ENCODE results near the gene NPPB.
"Not testable (repeated sequence)": the region's sequence is repeated elsewhere in the genome, so short reads cannot be mapped to it uniquely, and the experiment has no call there.

The NPPB gene

DNA sequence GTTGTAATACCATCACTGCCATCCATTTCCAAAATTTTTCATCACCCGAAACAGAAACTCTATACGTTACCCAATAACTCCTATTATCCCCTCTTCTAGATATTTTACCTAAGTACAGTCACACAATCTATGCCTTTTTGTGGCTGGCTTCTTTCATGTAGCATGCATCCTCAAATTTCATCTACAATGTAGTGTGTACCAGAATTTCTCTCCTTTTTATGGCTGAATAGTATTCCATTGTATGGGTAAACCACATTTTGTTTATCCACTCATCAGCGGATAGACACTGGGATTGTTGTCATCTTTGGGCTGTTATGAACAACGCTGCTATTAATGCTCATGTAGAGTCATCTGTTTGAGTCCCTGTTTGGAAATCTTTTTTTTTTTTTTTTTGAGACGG is 46.2 kb upstream of the NPPB start:
- Histone ChIP-seq H3K27ac (no peak overlapping the region), H3K27me3 (ENCODE audit: control insufficient read depth, insufficient read depth, low read length) (no peaks in the 10 kb centered on the region), H3K79me2 (no peaks in the 10 kb centered on the region), H3K4me3 (ENCODE audit: low read depth, low read length) (no peak overlapping the region), H2AFZ (no peak overlapping the region), H3K4me2 (ENCODE audit: low read length) (no peak overlapping the region), H3K36me3 (ENCODE audit: control insufficient read depth, insufficient read depth, low read length) (no peaks in the 10 kb centered on the region), H3K4me1 (peaks cover 4% of the 10 kb centered on the region), H3K9ac (no peak overlapping the region), H3K9me3 (ENCODE audit: control insufficient read depth, low read length) (no peaks in the 10 kb centered on the region)
- TF ChIP-seq, protein P1, sequence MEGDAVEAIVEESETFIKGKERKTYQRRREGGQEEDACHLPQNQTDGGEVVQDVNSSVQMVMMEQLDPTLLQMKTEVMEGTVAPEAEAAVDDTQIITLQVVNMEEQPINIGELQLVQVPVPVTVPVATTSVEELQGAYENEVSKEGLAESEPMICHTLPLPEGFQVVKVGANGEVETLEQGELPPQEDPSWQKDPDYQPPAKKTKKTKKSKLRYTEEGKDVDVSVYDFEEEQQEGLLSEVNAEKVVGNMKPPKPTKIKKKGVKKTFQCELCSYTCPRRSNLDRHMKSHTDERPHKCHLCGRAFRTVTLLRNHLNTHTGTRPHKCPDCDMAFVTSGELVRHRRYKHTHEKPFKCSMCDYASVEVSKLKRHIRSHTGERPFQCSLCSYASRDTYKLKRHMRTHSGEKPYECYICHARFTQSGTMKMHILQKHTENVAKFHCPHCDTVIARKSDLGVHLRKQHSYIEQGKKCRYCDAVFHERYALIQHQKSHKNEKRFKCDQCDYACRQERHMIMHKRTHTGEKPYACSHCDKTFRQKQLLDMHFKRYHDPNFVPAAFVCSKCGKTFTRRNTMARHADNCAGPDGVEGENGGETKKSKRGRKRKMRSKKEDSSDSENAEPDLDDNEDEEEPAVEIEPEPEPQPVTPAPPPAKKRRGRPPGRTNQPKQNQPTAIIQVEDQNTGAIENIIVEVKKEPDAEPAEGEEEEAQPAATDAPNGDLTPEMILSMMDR (IDR thresholded peaks at IDR 0.05): no peak

DNA sequence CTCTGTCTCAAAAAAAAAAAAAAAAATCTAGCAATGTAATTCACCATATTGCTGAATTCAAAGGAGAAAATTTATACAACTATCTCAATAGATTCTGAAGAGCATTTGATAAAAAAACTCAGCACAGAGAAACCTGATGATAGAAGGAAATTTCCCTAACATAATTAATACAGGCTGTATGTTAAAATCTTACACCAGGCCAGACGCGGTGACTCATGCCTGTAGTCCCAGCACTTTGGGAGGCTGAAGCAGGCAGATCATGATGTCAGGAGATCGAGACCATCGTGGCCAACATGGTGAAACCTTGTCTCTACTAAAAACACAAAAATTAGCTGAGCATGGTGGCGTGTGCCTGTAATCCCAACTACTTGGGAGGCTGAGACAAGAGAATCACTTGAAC is 45.4 kb upstream of the NPPB start:
- not testable (repeated sequence) for H3K9ac ChIP-seq; H3K79me2 ChIP-seq; H3K9me3 ChIP-seq (ENCODE audit: control insufficient read depth, low read length); H3K27ac ChIP-seq; H3K36me3 ChIP-seq (ENCODE audit: control insufficient read depth, insufficient read depth, low read length); H3K27me3 ChIP-seq (ENCODE audit: control insufficient read depth, insufficient read depth, low read length); H3K4me1 ChIP-seq; H3K4me2 ChIP-seq (ENCODE audit: low read length); H2AFZ ChIP-seq; H3K4me3 ChIP-seq (ENCODE audit: low read depth, low read length)

DNA sequence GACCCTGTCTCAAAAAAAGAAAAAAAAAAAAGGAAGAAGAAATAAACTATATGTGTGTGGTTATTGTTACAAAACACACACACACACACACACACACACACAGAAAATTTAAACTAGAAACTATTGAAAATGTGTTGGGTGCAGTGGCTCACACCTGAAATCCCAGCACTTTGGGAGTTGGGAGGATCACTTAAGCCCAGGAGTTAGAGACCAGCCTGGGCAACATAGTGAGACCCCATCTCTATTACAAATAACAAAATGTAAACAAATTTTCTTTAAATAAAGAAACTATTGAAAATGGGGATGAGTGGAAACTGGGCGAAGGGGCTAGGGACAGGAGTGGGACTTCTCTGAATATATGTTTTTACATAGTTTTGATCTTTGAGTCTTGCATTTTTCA is 44.5 kb upstream of the NPPB start:
- Histone ChIP-seq H2AFZ (no peak overlapping the region), H3K9me3 (ENCODE audit: control insufficient read depth, low read length) (no peaks in the 10 kb centered on the region), H3K4me1 (peaks cover 4% of the 10 kb centered on the region), H3K27me3 (ENCODE audit: control insufficient read depth, insufficient read depth, low read length) (no peaks in the 10 kb centered on the region), H3K36me3 (ENCODE audit: control insufficient read depth, insufficient read depth, low read length) (no peaks in the 10 kb centered on the region), H3K9ac (no peak overlapping the region), H3K4me2 (ENCODE audit: low read length) (no peak overlapping the region), H3K4me3 (ENCODE audit: low read depth, low read length) (no peak overlapping the region), H3K27ac (no peak overlapping the region), H3K79me2 (no peaks in the 10 kb centered on the region)
- TF ChIP-seq, protein P1 (IDR thresholded peaks at IDR 0.05): no peak

DNA sequence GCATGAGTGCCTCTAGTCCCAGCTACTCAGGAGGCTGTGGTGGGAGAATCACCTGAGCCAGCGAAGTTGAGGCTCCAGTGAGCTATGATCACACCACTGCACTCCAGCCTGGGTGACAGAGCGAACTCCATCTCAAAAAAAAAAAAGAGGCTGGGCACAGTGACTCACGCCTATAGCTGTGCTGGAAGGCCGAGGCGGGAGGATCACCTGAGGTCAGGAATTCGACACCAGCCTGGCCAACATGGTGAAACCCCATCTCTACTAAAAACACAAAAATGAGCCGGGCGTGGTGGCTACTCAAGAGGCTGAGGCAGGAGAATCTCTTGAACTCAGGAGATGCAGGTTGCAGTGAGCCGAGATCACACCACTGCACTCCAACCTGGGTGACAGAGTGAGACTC is 42.7 kb upstream of the NPPB start:
- not testable (repeated sequence) for H3K79me2 ChIP-seq; H3K4me3 ChIP-seq (ENCODE audit: low read depth, low read length); H3K36me3 ChIP-seq (ENCODE audit: control insufficient read depth, insufficient read depth, low read length); H3K9ac ChIP-seq; H3K9me3 ChIP-seq (ENCODE audit: control insufficient read depth, low read length); H3K4me2 ChIP-seq (ENCODE audit: low read length); H3K4me1 ChIP-seq; H3K27me3 ChIP-seq (ENCODE audit: control insufficient read depth, insufficient read depth, low read length); H2AFZ ChIP-seq; H3K27ac ChIP-seq

DNA sequence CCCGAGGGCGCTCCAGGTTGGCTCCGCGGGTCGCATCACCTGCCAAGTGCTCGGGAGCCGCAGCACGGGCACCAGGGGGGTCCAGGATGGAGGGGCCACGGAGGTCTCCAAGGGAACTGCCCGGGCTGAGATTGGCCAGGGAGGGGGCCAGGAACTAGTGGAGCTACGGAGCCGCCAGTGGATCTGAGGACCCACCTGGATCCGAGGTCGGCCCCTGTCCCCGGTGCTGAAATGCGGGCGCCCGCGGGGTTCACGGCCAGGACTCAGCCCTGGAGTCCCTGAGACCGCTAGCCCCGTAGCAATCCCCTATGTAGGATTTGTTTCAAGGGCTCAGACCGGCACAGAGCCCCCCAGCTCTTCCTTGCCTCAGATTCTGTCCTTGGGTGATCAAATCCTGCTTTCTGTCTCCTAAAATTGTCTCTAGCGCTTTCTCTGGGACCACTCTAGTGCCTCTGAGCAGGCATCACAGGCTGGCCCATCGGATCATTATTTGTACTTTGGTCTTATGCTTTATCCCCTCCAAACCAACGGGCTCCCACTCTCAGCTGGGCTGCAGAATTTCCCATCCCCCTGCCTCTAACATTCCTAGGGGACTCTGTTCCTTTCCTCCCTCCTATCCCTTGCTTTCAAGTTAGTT is 40.2 kb upstream of the NPPB start:
- Histone ChIP-seq H3K4me1 (no peaks in the 10 kb centered on the region), H3K4me3 (ENCODE audit: low read depth, low read length) (no peak overlapping the region), H2AFZ (no peak overlapping the region), H3K9ac (no peak overlapping the region), H3K27ac (no peak overlapping the region), H3K4me2 (ENCODE audit: low read length) (no peak overlapping the region), H3K27me3 (ENCODE audit: control insufficient read depth, insufficient read depth, low read length) (no peaks in the 10 kb centered on the region), H3K9me3 (ENCODE audit: control insufficient read depth, low read length) (no peaks in the 10 kb centered on the region), H3K36me3 (ENCODE audit: control insufficient read depth, insufficient read depth, low read length) (no peaks in the 10 kb centered on the region), H3K79me2 (no peaks in the 10 kb centered on the region)
- TF ChIP-seq, protein P1 (IDR thresholded peaks at IDR 0.05): no peak
